GM19025 (cell line): ENCODE results near the gene ALG14.

Experiments used
- ATAC-seq: cut with Tn5 transposase; IDR thresholded peaks from one replicate; pipeline ENCODE4 v1.9.1; 2021; ENCODE audit warnings: mild to moderate bottlenecking, low read depth, moderate library complexity; ENCODE audit not compliant: unreplicated experiment

The ALG14 gene

DNA sequence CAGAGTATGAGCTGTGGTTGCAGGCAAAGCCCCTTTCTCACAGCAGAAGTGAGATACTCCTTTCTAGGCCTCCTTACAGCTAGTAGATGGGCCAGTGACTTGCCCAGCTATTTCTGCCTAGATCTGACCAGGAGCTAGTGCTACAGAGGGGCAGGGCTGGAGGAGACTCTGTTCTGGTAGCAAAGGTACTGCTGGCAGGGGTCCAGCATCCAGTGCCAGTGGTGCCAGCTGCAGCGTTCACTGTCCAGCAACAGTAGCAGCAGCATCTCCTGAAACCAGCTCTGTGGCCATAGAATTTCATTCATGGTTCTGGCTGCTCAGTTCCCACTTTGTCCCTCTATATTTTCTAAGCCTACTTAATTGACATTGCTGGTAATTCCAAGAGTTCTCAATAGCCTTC, 83.4 kb downstream of the ALG14 start:
- no peak for ATAC-seq

DNA sequence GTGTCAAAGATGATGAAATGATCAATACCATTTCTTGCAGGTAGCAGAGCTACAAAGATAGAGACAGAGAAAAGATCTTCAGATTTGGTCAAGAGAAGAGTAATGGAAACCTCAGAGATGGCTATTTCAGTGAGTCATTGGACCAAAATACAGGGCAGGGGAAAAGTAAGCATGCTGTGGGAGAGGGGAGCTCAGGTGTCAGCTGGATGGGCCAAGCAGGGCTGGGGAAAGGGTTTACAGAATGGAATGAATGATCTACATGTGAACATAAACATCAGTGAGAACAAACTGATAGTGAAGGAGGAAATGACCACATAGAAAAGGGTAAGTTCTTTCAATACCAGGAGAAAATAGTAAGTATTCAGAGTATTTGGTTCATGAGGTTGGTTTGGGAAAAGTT, 84.4 kb downstream of the ALG14 start:
- ATAC-seq, result no peak

DNA sequence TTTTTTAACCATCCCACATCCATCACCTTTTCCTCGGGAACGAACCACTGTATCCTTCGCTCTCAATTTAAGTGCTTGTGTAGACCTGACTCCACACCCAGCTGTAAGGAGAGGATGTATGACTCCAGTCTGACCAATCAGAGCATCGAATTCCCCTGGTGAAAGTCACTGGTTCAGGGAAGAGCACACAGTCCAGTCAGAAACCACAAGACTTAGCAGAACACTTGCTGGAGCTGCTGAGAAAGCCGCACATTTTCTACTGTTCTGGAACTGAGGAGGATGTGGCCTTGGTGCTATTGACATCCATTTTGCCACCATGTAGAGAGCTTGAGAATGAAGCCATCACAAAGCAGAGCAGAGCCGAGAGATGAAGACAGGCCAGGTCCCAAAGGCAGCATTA, 86.0 kb downstream of the ALG14 start:
- ATAC-seq, result no peak

DNA sequence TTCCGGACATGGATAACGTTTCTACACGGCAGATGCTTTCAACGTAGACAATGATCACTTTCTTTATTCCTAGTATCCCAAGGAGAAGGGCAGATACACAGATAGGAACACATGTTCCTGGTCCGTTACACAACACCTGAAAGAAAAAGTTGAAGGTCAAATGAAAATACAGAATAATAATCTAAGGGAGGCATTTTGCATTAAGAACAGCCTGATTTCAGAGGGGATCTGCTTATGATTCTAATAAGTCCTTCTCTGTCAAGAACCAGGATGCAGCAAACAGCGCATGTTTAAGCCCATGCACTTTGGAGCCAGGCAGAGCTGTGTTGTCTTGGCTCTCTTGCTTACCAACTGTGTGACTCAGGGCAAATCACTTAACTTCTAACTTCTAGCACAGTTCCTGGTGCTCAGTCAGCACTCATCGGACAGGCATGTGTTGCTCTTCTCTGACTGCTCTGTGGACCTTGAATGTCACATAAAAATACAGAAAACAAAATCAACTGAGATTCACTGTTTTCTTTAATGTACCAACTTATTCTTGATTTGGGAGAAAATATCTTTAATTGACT, 89.5 kb downstream of the ALG14 start:
- ATAC-seq, result no peak

DNA sequence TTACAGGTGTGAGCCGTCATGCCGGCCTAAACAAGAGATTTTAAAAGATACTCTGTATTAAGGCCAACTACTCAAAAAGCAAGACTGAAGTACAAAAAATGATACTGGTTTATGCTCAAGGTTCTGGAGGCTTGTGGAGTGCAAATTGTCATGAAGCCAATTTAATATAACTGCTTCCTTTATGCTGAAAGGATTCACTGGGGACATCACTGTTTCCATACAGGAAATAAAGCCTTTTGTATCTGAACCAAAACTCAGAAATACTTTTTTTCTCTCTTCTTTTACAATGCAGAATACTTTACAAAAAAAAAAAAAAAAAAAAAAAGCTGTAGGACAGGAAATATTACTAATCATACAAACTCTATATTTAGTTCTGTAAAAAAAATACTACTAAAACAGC, 90.4 kb downstream of the ALG14 start:
- no peak for ATAC-seq

DNA sequence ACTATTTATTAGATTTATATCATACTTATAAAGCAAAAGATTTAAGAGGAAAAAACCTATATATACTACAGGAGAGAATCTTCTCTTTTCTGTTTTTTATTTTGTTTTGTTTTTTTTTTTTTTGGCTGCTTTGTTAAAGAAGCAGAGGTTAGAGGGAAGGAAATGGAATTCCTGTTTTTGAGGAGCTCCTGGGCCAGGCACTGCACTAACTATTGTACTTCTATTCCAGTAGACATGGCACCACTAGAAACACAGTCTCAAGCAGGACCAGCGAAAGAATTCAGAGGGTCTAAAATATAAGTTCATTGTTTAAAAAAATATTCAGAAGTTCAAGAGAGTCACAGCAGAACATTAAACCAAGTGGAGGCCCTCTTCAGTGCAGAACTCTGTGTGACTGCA, 91.2 kb downstream of the ALG14 start:
- no peak for ATAC-seq

DNA sequence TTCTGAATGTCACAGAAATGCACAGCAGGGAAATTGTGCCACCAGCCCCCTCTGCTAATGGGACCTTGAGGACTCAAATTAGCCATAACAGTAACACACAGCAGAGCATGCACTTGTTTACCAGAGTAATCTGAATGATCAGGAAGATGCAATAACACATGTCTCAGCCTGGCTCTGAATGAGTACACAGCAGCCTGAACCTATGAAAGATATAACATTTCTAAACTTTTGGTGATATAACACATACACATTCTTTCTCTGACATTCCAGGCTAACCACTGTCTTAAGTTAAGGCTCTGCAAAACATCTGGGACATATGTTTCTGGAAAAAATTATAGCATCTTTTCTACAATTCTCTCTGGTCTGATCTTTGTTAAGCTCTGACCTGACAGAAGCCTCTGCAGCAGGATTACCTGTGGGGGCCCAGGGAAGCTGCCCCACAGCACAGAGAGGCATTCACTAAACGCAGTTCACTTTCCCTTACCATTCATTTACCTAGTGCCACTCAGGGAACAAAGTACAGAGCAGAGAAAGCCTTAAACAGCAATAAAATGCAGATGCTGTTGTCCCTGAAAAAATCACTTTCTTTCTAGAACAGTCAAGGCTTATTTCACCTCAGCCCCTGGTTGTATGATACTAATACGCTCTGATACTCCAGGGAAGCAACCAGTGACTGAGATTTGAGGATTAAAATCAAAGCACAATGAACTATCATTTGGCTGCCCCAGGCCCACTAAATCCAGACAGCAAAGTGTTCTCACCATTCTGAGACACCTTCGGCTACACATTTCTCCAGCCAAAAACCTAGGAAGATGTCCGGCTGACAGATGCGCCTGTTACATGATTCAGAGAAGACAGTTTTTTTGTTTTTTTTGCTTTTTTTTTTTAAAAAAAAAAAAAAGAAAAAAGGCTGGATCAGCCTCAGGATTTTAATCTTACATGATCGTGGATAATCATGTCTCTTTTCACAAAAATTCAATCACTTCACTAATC, 91.9 kb downstream of the ALG14 start:
- no peak for ATAC-seq

DNA sequence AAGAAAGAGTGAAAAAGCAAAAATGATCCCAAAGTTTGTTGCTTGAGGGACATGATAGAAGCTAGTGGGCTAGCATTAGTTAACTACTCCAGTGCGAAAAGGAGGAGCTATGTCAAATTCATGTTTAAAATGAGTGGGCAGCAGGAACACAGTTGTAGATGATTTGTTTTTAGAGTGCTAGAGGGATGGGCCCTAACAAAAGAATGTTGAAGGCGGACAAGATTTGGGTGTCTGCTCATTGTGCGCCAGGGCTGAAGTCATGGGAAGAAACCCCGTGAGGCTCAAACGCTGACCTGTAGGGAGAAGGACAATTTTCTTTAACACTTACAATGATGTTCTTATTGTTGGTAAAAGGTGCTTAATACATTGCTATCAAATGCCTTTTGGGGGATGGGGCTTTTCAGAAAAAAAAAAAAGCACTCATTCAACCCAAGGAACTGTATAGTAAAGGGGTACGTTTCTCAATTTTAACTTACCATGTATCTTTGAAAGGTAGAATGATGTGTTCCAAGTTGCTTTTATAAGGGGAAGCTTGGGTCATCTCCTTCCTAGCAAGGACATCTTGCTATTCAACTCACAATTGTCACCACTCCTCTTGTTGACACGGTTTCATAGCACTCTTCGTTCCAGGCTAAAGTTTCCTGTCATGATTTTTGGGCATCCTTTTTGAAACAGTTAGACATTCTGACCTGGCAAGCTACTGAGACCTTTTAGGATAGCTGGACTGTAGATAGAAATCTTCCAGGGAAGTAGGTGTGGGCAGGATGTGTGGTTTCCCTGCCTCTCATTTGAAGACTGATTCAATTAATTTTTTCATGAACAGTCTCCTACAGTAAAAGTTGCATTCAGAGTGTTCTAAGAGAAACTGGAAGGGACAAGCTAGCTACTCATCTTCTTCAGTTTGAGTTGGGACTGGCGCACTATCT, 92.8 kb downstream of the ALG14 start:
- ATAC-seq, result no peak

DNA sequence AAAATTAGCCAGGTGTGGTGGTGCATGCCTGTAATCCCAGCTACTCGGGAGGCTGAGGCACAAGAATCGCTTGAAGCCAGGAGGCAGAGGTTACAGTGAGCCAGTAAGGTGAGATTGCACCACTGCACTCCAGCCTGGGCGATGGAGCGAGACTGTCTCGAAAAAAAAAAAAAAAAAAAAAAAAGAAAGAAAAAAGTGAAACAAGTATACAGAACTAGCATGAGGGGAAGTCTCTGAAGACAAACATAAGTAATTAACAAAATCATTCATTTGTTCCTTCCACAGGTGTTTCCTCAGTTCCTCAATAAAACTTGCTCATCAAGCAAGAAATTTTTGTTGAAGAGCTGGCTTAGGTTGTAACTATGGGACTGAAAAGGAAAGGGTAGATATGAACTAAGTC, 93.6 kb downstream of the ALG14 start:
- ATAC-seq, result no peak

DNA sequence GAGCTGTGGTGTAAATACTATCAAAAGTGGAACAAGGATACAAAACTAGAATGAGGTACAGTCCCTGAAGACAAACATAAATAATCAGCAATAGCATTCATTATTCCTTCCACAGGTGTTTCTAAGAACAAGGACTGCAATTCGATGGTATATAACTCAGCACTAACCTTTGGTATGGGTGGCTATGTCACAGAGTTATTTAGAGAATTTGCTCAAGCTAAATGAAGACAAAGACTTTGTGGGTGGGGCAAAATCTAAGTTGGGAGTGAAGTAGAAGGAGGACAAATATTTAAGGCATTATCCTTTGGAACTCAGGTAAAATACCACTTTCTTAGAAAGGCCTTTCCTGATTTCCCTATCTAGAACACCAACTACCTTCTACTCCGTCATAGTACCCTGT, 94.3 kb downstream of the ALG14 start:
- no peak for ATAC-seq

DNA sequence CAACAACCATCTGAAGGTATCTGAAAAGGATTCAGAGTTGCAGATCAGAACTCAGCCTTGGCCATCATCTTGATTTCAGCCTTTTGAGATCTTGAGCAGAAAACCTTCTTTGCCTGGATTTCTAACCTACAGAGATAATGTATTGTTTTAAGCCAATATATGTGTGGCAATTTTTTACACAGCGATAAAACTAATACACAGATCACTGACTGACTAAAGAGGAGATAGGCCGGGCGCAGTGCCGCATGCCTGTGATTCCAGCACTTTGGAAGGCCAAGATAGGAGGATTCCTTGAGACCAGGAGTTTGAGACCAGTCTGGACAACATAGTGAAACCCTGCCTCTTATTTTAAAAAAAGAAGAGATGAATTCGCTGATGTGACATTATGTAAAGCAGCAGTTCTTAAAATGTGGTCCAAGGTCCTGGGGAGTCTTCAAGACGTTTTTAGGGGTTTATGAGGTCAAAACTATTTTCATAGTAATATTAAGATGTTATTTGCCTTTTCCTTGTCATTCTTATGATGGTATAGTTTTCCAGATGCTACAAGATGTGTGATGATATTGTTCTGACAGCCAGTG, 95.7 kb downstream of the ALG14 start:
- ATAC-seq, result no peak

DNA sequence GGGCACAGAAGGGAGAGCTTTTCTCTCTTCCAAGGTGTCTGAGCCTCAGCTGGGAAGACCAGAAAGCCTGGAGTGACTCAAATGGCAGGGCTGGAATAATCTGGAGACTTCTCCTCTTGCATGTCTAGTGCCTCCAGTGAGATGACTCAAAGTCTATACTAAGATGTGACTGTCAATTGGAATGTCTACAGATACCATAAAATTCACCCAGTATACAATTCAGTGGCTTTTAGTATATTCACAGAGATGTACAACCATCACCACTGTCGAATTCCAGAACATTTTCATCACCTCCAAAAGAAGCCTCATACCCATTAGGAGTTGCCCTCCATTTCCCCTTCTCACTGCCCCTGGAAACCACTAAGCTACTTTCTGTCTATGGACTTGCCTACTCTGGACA, 97.9 kb downstream of the ALG14 start:
- no peak for ATAC-seq

DNA sequence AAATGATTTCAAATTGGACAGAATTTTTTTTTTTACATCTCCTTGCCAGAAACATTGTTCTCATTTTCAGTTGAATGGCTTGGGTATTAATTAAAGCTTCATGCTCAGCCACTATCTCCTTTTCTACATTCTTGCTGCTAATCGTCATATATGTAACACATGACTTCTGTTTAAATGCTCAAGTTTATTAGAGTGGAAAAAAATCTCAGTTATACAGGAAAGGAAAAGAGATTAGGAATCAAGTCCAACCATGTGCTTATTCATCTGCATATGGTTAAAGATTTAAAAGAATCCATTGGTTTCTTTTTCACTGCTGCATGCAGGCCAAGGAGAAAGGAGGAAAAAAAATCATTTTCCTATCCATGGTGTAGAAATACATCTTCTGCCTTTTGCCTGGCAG, 98.5 kb downstream of the ALG14 start:
- ATAC-seq, result no peak

DNA sequence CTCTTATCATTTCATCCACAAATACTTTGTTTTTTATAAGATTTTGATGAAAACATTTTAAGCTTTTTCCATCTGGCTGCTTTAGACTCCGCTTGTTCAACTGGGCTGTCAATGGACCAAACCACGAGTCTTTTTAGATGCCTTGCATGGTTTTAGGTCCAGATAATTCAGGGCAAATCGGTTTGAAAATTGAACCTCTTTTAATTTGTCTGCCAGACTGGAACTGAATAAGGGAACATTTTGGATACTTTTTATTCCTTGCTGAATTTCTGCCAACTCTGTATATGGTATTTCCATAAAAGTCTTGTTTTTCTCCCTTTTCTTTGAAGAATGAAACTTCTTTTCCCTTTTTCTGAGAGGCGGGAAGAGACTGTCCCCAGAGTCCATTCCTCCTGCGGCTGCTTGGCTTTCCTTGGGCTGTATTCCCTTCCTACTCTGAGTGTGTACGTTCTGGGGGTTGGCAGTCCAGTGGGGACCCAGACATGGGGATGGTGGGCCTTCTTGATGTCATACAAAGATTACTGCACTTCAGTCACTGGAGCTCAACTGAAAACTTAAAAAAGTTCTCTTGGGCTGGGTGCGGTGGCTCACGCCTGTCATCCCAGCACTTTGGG, 99.3 kb downstream of the ALG14 start:
- ATAC-seq, result no peak

DNA sequence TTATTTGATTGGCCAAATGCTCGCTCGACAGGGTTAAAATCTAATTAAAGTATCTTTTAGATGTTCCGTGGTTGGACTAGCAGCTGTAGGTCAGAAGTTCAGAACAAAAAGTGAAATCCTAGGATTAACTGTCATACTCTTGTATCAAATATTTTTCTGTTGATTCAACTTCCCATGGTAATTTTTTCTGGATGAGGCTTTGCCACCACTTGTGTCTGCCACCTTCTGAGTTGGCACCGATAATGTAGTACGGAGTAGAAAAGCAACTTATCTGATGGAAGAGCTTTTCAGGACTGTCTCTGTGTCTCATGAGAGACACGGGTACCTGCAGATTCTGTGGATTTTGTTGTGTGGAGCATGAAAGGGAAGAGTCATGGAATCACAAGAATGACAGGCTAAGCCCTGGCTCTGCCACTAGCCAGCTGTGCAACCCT, 101.2 kb downstream of the ALG14 start:
- ATAC-seq, result no peak

DNA sequence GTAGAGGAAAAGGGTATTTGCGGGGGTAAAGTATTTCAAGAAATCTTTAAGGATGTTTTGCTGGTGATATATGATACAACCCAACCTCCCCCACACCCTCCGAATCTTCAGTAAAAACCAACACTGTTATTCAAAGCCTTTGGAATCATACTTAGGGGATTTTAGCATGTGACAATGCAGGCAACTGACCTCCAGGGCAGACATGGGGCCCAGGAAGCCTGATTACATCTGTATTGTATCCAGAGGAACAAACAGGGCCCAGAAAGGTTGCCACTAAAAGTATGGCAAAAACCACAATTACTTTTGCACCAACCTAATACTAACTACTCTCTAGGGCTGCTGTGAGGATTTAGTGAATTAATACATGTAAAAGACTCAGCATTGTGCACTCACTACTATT, 102.0 kb downstream of the ALG14 start:
- no peak for ATAC-seq

DNA sequence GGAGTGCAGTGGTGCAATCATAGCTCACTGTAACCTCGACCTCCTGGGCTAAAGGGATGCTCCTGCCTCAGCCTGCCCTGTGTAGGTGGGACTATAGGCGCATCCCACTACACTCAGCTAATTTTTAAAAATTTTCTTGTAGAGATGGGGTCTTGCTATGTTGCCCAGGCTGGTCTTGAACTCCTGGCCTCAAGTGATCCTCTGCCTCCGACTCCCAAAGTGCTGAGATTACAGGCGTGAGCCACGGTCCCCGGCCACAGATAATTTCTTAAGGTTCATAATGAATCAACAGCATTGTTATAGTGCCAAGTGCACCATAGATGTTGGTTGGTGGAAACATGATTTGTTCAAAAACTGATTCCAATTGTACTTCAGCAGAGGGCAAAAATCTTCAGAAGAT, 103.6 kb downstream of the ALG14 start:
- no peak for ATAC-seq

DNA sequence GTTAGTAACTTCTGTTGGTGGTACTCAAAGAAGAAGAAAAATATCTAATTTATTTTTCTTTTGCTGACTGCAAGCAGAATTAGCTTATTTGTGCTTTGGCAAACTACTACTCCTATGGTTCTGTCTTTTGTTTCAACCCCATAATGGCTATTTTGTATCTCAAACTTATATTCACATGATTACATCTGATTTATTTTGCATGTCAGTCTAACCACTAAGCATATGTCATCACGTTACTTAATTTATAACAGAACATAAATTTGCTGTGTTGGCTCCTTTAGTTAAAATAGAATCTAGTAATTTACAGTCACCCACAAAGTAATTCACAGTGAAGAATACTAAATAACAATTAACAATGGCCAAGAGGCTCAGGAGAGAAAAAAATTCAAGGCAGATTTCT, 106.7 kb downstream of the ALG14 start:
- ATAC-seq, result no peak

DNA sequence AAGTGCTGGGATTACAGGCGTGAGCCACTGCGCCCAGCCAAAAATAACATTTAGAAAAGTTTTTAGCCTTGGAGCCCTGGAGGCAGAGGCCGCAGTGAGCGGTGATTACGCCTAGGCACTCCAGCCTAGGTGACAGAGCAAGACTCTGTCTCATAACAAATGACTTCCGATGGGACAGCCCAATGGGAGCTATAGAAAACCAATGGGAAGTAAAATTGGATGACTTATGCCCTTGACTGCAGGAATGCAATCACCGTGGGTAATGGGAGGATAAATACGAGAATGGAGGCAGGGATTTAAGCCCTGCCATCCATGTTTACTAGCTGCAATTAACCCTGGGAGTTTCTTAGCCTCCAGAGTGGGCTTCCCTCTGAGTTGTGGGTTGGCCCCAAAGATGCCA, 108.9 kb downstream of the ALG14 start:
- ATAC-seq, result no peak
